T-cell (primary cell): ENCODE data around the gene CCDC54. TPM values are rescaled to one million over a fixed set of nuclear protein-coding genes. Genes with fewer than 3 reads are reported as not detected.

Experiments
- ATAC-seq, 4 experiments: fragments of 200-7000 bp in 3 of 4; fragments of 150-1000 bp in 1 of 4; cut with Tn5 transposase; replicated peaks in 1 of 4; 1 replicate in 3 of 4; 2 replicates in 1 of 4; pipeline ENCODE4 v1.10.0; 2021; ENCODE audit warnings: moderate library complexity in 3 of 4, mild to moderate bottlenecking in 2 of 4, moderate number of reproducible peaks in 1 of 4
- CTCF ChIA-PET, 2 donors: fragments of 300-600 bp; sonication (Branson Sonifier 250); formaldehyde crosslinking; loops; one replicate each; lab custom pipeline; 2022; ENCODE audit warnings: antibody characterized with exemption in 2 of 2; lab: Charles Lee
- POLR2A ChIA-PET, 2 donors: fragments of 300-600 bp; sonication (Branson Sonifier 250); formaldehyde crosslinking; loops; one replicate each; lab custom pipeline; 2022; ENCODE audit warnings: antibody characterized with exemption in 2 of 2; lab: Charles Lee
- DNase-seq, 35 experiments: peaks; one replicate each; pipeline versions ENCODE4 v3.0.0 to v3.0.0-alpha.2; 2013 to 2023
- H3K27ac ChIP-seq: one replicate; pipeline ENCODE4 v1.5.1; 2013; ENCODE audit warnings: low read length
- H3K27me3 ChIP-seq, 2 experiments: replicated peaks in 1 of 2; 1 replicate in 1 of 2; 2 replicates in 1 of 2; pipeline versions ENCODE4 v1.6.1 to v1.7.0; 2013; ENCODE audit warnings: low read length in 1 of 2, mixed read lengths in 1 of 2; ENCODE audit not compliant: control insufficient read depth in 2 of 2, insufficient read depth in 2 of 2; ENCODE audit errors: extremely low read depth in 1 of 2
- H3K36me3 ChIP-seq, 2 donors: 1 replicate in 1 of 2; 2 replicates in 1 of 2; pipeline versions ENCODE4 v1.6.1 to v1.7.0; 2013; ENCODE audit warnings: low read length in 1 of 2; ENCODE audit not compliant: control insufficient read depth in 2 of 2, insufficient read depth in 1 of 2; ENCODE audit errors: extremely low read depth in 1 of 2
- H3K4me1 ChIP-seq, 2 experiments: 1 replicate in 1 of 2; 2 replicates in 1 of 2; pipeline versions ENCODE4 v1.6.1 to v1.7.0; 2013; ENCODE audit warnings: low read length in 2 of 2, mixed read lengths in 1 of 2; ENCODE audit not compliant: insufficient read depth in 2 of 2, control insufficient read depth in 1 of 2; ENCODE audit errors: extremely low read depth in 1 of 2
- H3K4me3 ChIP-seq, 2 donors: 1 replicate in 1 of 2; 2 replicates in 1 of 2; pipeline versions ENCODE4 v1.5.1 to v1.7.0; 2013; ENCODE audit warnings: mild to moderate bottlenecking in 2 of 2, low read length in 1 of 2, moderate library complexity in 1 of 2; ENCODE audit not compliant: control insufficient read depth in 1 of 2; ENCODE audit errors: extremely low read depth in 1 of 2
- H3K9me3 ChIP-seq: 2 replicates; pipeline ENCODE4 v1.7.0; 2013
- H3K27ac Mint-ChIP-seq, 2 donors: one replicate each; pipeline ENCODE4 v1.8.0; 2020 to 2021; ENCODE audit warnings: mild to moderate bottlenecking in 2 of 2, mixed read lengths in 2 of 2
- H3K27me3 Mint-ChIP-seq, 2 donors: one replicate each; pipeline ENCODE4 v1.8.0; 2021 to 2022; ENCODE audit warnings: mixed read lengths in 2 of 2
- H3K36me3 Mint-ChIP-seq: one replicate; pipeline ENCODE4 v1.8.0; 2021; ENCODE audit warnings: mixed read lengths
- H3K4me1 Mint-ChIP-seq, 3 donors: one replicate each; pipeline ENCODE4 v1.8.0; 2020 to 2022; ENCODE audit warnings: mixed read lengths in 3 of 3, mild to moderate bottlenecking in 1 of 3
- H3K4me3 Mint-ChIP-seq, 3 donors: one replicate each; pipeline ENCODE4 v1.8.0; 2020 to 2022; ENCODE audit warnings: mild to moderate bottlenecking in 3 of 3, mixed read lengths in 3 of 3, moderate library complexity in 3 of 3
- H3K9me3 Mint-ChIP-seq, 3 donors: one replicate each; pipeline ENCODE4 v1.8.0; 2020 to 2022; ENCODE audit warnings: mixed read lengths in 3 of 3
- WGBS: methylation state at CpG from one replicate; pipeline ENCODE4 v1.1.5; 2013; ENCODE audit warnings: missing lambda C conversion rate; ENCODE audit not compliant: insufficient coverage; 5-methylcytosine and 5-hydroxymethylcytosine counted together
- total RNA-seq, 35 experiments: library from RNA in 6 of 35; stranded (reverse) in 6 of 35; fragments of 120-200 nt in 1 of 35; gene quantifications; one replicate each; pipeline versions ENCODE4 v1.2.1 to v1.2.4 and lab custom pipeline; 2013 to 2026

The CCDC54 gene
- total RNA-seq, 5 donors from 2014 or later (not counting 1 experiment from before 2014, with no cell fraction given): not detected

- Histone ChIP-seq H3K4me1 (peaks cover 5 to 16% of the 10 kb centered on the region in 2 experiments), H3K36me3 (no peaks in the 10 kb centered on the region), H3K27ac (no peak overlapping the region), H3K9me3 (no peaks in the 10 kb centered on the region), H3K4me3 (no peak overlapping the region), H3K27me3 (peaks cover 0 to 12% of the 10 kb centered on the region in 2 experiments)
- no peak overlapping the region for H3K4me3 Mint-ChIP-seq
- peaks cover 0 to 12% of the 10 kb centered on the region in 2 donors for H3K27me3 Mint-ChIP-seq
- POLR2A ChIA-PET: no interaction called here
- CTCF ChIA-PET: interaction anchor here in 1 of 2 donors (0.6 kb wide), 1 partner anchor 26 kb away, joined by 4 read pairs; no protein-coding TSS in a partner anchor
- no peak for ATAC-seq
- no peaks in the 10 kb centered on the region for H3K9me3 Mint-ChIP-seq
- no peaks in the 10 kb centered on the region for H3K36me3 Mint-ChIP-seq
- H3K4me1 Mint-ChIP-seq: peaks cover 12 to 20% (median 18%) of the 10 kb centered on the region in 3 donors
- no peak for DNase-seq
- H3K27ac Mint-ChIP-seq: no peak overlapping the region
- WGBS: no CpG with 5 or more reads among the region's 3 CpGs
Measured at GRCh38 chr3:107426223-107426622, 49.0 kb downstream of the CCDC54 start.

Other genes starting within 250 kb of the CCDC54 start
- gene BBX, start 145.5 kb downstream of the CCDC54 start, total RNA-seq: 10 to 100 TPM; 67.7 to 89.8 (median 82.0) TPM